Measurements from ENCODE around the gene RARS2. TPM values are rescaled to one million over a fixed set of nuclear protein-coding genes. Genes with fewer than 3 reads are reported as not detected.

The RARS2 gene
- total and polyA plus RNA-seq, 12 donors: 26.1 to 92.8 (median 60.5) TPM

GRCh38 chr6:87514831-87515230, 75.0 kb downstream of the RARS2 start:
- WGBS, 4 donors: 44 to 65% (median 57%) methylated on average over 2 of the region's 2 CpGs
- TF ChIP-seq CTCF (IDR thresholded peaks at IDR 0.05) (no peak), POLR2A (IDR thresholded peaks at IDR 0.05) (no peak)

GRCh38 chr6:87504441-87504840, 85.3 kb downstream of the RARS2 start:
- Histone ChIP-seq H3K4me3 (no peak overlapping the region), H3K27me3 (no peaks in the 10 kb centered on the region), H3K36me3 (replicated peaks in 1 of 2) (peaks cover 0 to 10% of the 10 kb centered on the region in 2 donors), H3K4me1 (replicated peaks in 1 of 2) (no peaks in the 10 kb centered on the region), H3K27ac (peak overlapping the region in 1 of 5 donors; percentile 35), H3K9me3 (replicated peaks in 1 of 3) (no peaks in the 10 kb centered on the region)
- WGBS, 4 donors: 57 to 70% (median 66%) methylated on average over 1 of the region's 1 CpG
- TF ChIP-seq CTCF (IDR thresholded peaks at IDR 0.05) (no peak), POLR2A (IDR thresholded peaks at IDR 0.05) (no peak)
- intact Hi-C loops (cut with DNase I): no loop called here
- peak in 3 of 7 donors; percentile 27 to 79 (median 34) for DNase-seq

More at GRCh38 chr6:87514831-87515230, 75.0 kb downstream of the RARS2 start:
- DNase-seq: no peak
- Histone ChIP-seq H3K4me1 (replicated peaks in 1 of 2) (no peaks in the 10 kb centered on the region), H3K27ac (no peak overlapping the region), H3K36me3 (replicated peaks in 1 of 2) (peaks cover 0 to 84% of the 10 kb centered on the region in 2 donors), H3K4me3 (no peak overlapping the region), H3K27me3 (no peaks in the 10 kb centered on the region), H3K9me3 (replicated peaks in 1 of 3) (no peaks in the 10 kb centered on the region)
- intact Hi-C loops (cut with DNase I): no loop called here

- Histone ChIP-seq H3K36me3 (replicated peaks in 1 of 2) (peaks cover 0 to 7% of the 10 kb centered on the region in 2 donors), H3K4me3 (no peak overlapping the region), H3K9me3 (replicated peaks in 1 of 3) (no peaks in the 10 kb centered on the region), H3K27ac (peak overlapping the region in 1 of 5 donors; percentile 7), H3K4me1 (replicated peaks in 1 of 2) (no peaks in the 10 kb centered on the region), H3K27me3 (no peaks in the 10 kb centered on the region)
- TF ChIP-seq CTCF (IDR thresholded peaks at IDR 0.05) (no peak), POLR2A (IDR thresholded peaks at IDR 0.05) (no peak)
- intact Hi-C loops (cut with DNase I): no loop called here
- WGBS, 4 donors: 85 to 91% (median 88%) methylated on average over 6 of the region's 6 CpGs
- DNase-seq: no peak
Observed at GRCh38 chr6:87501809-87502572, 87.8 kb downstream of the RARS2 start.

- Histone ChIP-seq H3K4me1 (replicated peaks in 1 of 2) (no peaks in the 10 kb centered on the region), H3K27ac (no peak overlapping the region), H3K9me3 (replicated peaks in 1 of 3) (no peaks in the 10 kb centered on the region), H3K4me3 (no peak overlapping the region), H3K36me3 (replicated peaks in 1 of 2) (peaks cover 0 to 7% of the 10 kb centered on the region in 2 donors), H3K27me3 (no peaks in the 10 kb centered on the region)
- no peak for TF ChIP-seq POLR2A (IDR thresholded peaks at IDR 0.05)
- no peak for TF ChIP-seq CTCF (IDR thresholded peaks at IDR 0.05)
- DNase-seq: no peak
- intact Hi-C loops (cut with DNase I): no loop called here
Observed at GRCh38 chr6:87498048-87498447, 91.7 kb downstream of the RARS2 start.
